IPS-20b (cell line): Measurements from ENCODE around the gene PLOD1.
"Not testable (repeated sequence)": the region's sequence is repeated elsewhere in the genome, so short reads cannot be mapped to it uniquely, and the experiment has no call there.

ENCODE experiments used
- H3K27ac ChIP-seq: one replicate; pipeline ENCODE4 v1.5.1; 2013; ENCODE audit warnings: low read length
- H3K27me3 ChIP-seq: 2 replicates; pipeline ENCODE4 v1.6.1; 2013; ENCODE audit warnings: mild to moderate bottlenecking, low read length, inconsistent platforms; ENCODE audit not compliant: insufficient read depth
- H3K36me3 ChIP-seq: 2 replicates; pipeline ENCODE4 v1.6.1; 2013; ENCODE audit warnings: low read depth, mild to moderate bottlenecking, inconsistent platforms, low read length, moderate library complexity; ENCODE audit not compliant: insufficient read depth
- H3K4me1 ChIP-seq: 2 replicates; pipeline ENCODE4 v1.6.1; 2013; ENCODE audit warnings: mild to moderate bottlenecking, control low read depth, inconsistent platforms, low read length, moderate library complexity; ENCODE audit not compliant: insufficient read depth
- H3K4me3 ChIP-seq: 2 replicates; pipeline ENCODE4 v1.5.1; 2013; ENCODE audit warnings: mild to moderate bottlenecking, low read length, inconsistent platforms
- H3K9ac ChIP-seq: 2 replicates; pipeline ENCODE4 v1.6.1; 2013; ENCODE audit warnings: low read depth, mild to moderate bottlenecking, inconsistent platforms, low read length, moderate library complexity
- H3K9me3 ChIP-seq: 2 replicates; pipeline ENCODE4 v1.6.1; 2013; ENCODE audit warnings: mild to moderate bottlenecking, low read depth, low read length, inconsistent platforms; ENCODE audit not compliant: insufficient read depth

PLOD1 gene

GRCh38 chr1:12003762-12004161 lies 69.2 kb downstream of the PLOD1 start:
- no peak overlapping the region for H3K4me3 ChIP-seq
- no peak overlapping the region for H3K27ac ChIP-seq
- H3K27me3 ChIP-seq, result no peaks in the 10 kb centered on the region
- H3K4me1 ChIP-seq, result no peaks in the 10 kb centered on the region
- no peaks in the 10 kb centered on the region for H3K9me3 ChIP-seq
- no peak overlapping the region for H3K9ac ChIP-seq
- H3K36me3 ChIP-seq, result peaks cover 81% of the 10 kb centered on the region

- peaks cover 85% of the 10 kb centered on the region for H3K36me3 ChIP-seq
- H3K27ac ChIP-seq, result no peak overlapping the region
Measured at GRCh38 chr1:12005488-12006166, 71.1 kb downstream of the PLOD1 start.

GRCh38 chr1:12006167-12006921 lies 71.8 kb downstream of the PLOD1 start:
- no peak overlapping the region for H3K27ac ChIP-seq

More at GRCh38 chr1:12005488-12006166, 71.1 kb downstream of the PLOD1 start:
- Histone ChIP-seq H3K9me3 (no peaks in the 10 kb centered on the region), H3K4me3 (no peak overlapping the region), H3K4me1 (no peaks in the 10 kb centered on the region), H3K27me3 (no peaks in the 10 kb centered on the region), H3K9ac (no peak overlapping the region)

GRCh38 chr1:12007204-12007603 lies 72.7 kb downstream of the PLOD1 start:
- Histone ChIP-seq H3K9ac (no peak overlapping the region), H3K4me1 (no peaks in the 10 kb centered on the region), H3K9me3 (no peaks in the 10 kb centered on the region), H3K4me3 (no peak overlapping the region), H3K36me3 (peaks cover 88% of the 10 kb centered on the region), H3K27me3 (no peaks in the 10 kb centered on the region), H3K27ac (no peak overlapping the region)

More at GRCh38 chr1:12006167-12006921, 71.8 kb downstream of the PLOD1 start:
- Histone ChIP-seq H3K27me3 (no peaks in the 10 kb centered on the region), H3K36me3 (peaks cover 88% of the 10 kb centered on the region), H3K4me3 (no peak overlapping the region), H3K9ac (no peak overlapping the region), H3K9me3 (no peaks in the 10 kb centered on the region), H3K4me1 (no peaks in the 10 kb centered on the region)

- peaks cover 83% of the 10 kb centered on the region for H3K36me3 ChIP-seq
Measured at GRCh38 chr1:12008355-12008754, 73.8 kb downstream of the PLOD1 start.

GRCh38 chr1:12009318-12009947 lies 74.9 kb downstream of the PLOD1 start:
- H3K9me3 ChIP-seq, result no peaks in the 10 kb centered on the region
- H3K36me3 ChIP-seq, result peaks cover 72% of the 10 kb centered on the region

More at GRCh38 chr1:12008355-12008754, 73.8 kb downstream of the PLOD1 start:
- H3K4me1 ChIP-seq, H3K27ac ChIP-seq, H3K9ac ChIP-seq, H3K9me3 ChIP-seq, H3K27me3 ChIP-seq, H3K4me3 ChIP-seq: not testable (repeated sequence)

GRCh38 chr1:12010746-12011570 lies 76.4 kb downstream of the PLOD1 start:
- Histone ChIP-seq H3K4me3 (no peak overlapping the region), H3K4me1 (no peaks in the 10 kb centered on the region), H3K9ac (no peak overlapping the region), H3K27ac (no peak overlapping the region), H3K9me3 (no peaks in the 10 kb centered on the region), H3K36me3 (peaks cover 57% of the 10 kb centered on the region), H3K27me3 (no peaks in the 10 kb centered on the region)

More at GRCh38 chr1:12009318-12009947, 74.9 kb downstream of the PLOD1 start:
- Histone ChIP-seq H3K4me3 (no peak overlapping the region), H3K27me3 (no peaks in the 10 kb centered on the region), H3K27ac (no peak overlapping the region), H3K9ac (no peak overlapping the region), H3K4me1 (no peaks in the 10 kb centered on the region)

GRCh38 chr1:12011998-12012397 lies 77.5 kb downstream of the PLOD1 start:
- Histone ChIP-seq H3K9me3 (no peaks in the 10 kb centered on the region), H3K36me3 (peaks cover 46% of the 10 kb centered on the region), H3K27me3 (no peaks in the 10 kb centered on the region), H3K27ac (no peak overlapping the region), H3K4me1 (no peaks in the 10 kb centered on the region), H3K9ac (no peak overlapping the region), H3K4me3 (no peak overlapping the region)

- no peaks in the 10 kb centered on the region for H3K4me1 ChIP-seq
- no peaks in the 10 kb centered on the region for H3K27me3 ChIP-seq
- H3K27ac ChIP-seq, result no peak overlapping the region
- H3K9ac ChIP-seq, result no peak overlapping the region
- H3K36me3 ChIP-seq, result peaks cover 39% of the 10 kb centered on the region
- H3K9me3 ChIP-seq, result no peaks in the 10 kb centered on the region
- no peak overlapping the region for H3K4me3 ChIP-seq
Measured at GRCh38 chr1:12012560-12013316, 78.2 kb downstream of the PLOD1 start.

GRCh38 chr1:12014141-12014991 lies 79.8 kb downstream of the PLOD1 start:
- Histone ChIP-seq H3K27me3 (no peaks in the 10 kb centered on the region), H3K4me1 (no peaks in the 10 kb centered on the region), H3K9ac (no peak overlapping the region), H3K36me3 (peaks cover 34% of the 10 kb centered on the region), H3K9me3 (no peaks in the 10 kb centered on the region), H3K4me3 (no peak overlapping the region), H3K27ac (no peak overlapping the region)
